Putamen (tissue), 1 donor: Measurements from ENCODE around the gene EML5.
A peak's percentile ranks its signal among the peaks of the same experiment; 100 is the strongest.
"Not testable (repeated sequence)": the region's sequence is repeated elsewhere in the genome, so short reads cannot be mapped to it uniquely, and the experiment has no call there.

Experiments
- DNase-seq: peaks from one replicate; pipeline ENCODE4 v3.0.0-alpha.2; 2016; ENCODE audit warnings: low spot score

The EML5 gene

DNA sequence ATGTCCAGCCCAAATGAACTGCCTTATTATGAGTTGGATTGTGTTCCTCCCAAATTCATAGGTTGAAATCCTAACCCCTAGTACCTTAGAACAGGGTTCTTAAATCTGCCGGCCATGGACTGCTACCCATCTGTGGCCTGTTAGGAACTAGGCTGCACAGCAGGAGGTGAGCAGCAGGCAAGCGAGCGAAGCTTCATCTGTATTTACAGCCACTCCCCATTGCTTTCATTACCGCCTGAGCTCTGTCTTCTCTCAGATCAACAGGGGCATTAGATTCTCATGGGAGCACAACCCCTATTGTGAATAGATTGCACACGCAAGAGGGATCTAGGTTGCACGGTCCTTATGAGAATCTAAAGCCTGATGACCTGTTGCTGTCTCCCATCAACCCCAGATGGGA is 9.8 kb upstream of the EML5 start:
- no peak for DNase-seq

DNA sequence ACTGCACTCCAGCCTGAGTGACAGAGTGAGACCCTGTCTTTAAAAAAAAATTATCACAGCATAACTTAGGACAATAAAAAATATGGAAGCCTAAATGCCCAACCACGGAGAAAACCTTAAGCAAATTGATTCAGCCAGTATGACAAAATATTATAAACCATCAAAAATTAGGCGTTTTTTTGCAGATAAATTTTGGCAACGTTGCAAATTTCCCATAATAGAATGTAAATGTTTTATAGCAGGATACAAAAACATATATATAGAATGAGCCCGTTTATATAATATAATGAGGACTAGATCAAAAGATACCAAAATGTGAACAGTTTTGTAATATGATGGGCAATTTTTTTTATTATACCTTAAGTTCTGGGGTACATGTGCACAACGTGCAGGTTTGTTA is 6.8 kb upstream of the EML5 start:
- DNase-seq, result no peak

DNA sequence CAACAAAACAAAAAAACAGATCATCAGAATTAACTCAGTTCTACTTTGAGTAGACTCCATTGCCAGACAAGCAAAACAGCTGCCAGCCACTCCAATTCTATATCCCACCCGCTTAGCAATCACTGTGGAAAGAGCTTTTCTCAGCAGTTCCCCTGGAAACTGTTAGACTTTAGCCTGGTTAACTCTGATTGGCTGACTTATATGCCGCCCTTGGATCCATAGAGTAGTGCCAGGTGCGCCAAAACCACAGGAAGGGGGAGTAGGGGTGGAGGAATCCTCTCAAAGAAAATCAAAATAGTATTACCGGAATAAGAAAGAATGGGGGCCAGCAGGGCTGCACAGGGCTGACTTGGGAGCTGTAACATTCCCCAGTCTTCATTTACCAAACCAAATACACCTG is 5.4 kb upstream of the EML5 start:
- no peak for DNase-seq

- peak; percentile 30 for DNase-seq
These were observed 489 bp upstream of the EML5 start for GRCh38 chr14:88793259-88793625.

- DNase-seq, result peak; percentile 31
These were observed 902 bp downstream of the EML5 start for GRCh38 chr14:88791629-88792472.

DNA sequence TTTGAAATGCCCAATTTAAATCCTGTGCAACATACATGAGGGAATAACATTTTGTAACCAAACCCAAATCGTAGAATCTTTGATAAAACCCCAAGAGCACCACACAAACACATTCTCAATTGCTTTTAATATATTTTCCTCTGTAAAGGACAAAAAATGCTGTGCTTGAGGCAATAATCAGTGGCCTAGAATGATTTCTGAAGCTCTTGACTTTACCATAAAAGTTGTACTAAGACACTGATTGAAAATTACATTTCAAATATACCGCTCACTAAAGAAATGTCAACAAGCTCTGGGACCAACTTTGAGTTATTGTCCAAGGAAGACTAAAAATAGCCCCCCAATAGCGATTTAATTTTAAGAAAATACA is 1.5 kb downstream of the EML5 start:
- DNase-seq, result no peak

DNA sequence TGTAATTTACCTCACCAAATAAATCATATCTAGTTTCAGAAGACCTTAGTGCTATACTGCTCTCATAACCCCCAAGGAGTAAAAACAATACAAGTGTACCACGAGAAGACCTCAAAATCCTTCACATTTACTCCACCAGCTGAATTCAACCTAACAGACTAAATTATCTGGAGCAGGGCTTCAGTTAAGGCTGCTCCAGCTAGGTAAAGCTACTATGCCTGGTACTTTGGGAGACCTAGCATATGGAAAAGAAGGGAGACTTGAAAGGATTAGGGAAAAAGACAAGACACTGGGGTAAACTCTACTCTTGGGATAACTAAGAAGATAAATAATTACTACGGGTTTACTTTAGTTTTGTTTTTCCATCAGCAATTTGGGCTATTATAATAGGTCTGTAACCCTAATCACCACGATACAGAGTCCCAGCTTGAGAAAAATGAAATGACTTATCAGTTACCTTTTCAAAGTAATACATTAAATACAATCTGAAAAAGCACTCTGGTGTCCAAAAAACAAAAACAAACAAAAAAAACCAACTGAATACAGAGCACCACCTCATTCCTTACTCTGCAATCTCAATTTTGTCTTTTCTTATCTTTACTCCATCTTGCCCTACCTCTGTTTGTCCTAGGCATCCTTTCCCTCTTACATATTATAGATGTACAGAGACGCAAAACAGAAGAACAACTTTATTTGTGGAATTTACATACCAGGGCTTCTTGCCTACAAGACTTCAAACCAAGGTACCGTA is 2.1 kb downstream of the EML5 start:
- no peak for DNase-seq

DNA sequence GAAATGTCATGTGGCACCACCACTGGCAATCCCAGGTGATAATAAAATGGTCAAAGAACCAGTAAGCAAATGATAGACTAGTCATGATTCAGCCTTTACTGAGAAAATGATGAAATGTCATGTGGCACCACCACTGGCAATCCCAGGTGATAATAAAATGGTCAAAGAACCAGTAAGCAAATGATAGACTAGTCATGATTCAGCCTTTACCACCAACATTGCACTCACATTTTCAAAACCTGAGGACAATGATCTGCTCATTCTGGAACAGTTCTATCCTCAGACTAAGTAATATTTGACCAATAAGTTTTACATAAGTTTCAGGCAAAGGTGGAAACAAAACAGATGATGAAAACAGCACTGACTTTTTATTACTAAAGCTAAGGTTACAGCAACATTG is 3.2 kb downstream of the EML5 start:
- DNase-seq, result not testable (repeated sequence)

DNA sequence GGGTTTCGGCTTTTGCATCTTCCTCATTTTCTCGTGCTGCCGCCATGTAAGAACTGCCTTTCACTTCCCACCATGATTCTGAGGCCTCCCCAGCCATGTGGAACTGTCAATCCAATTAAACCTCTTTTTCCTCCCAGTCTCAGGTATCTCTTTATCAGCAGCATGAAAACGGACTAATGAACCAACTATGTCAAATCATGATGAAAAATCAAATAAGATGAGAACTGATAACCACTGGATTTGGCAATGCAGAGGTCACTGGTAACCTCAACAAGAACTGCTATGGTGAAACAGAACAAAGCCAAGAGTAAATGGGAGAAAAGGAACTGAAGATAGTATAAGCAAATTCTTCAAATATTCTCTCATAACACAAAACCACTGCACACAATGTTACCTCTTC is 6.0 kb downstream of the EML5 start:
- no peak for DNase-seq

GRCh38 chr14:88785911-88786310 is 6.8 kb downstream of the EML5 start:
- no peak for DNase-seq

- DNase-seq, result no peak
These were observed 17.2 kb downstream of the EML5 start for GRCh38 chr14:88775532-88775931.

GRCh38 chr14:88770736-88771135 is 22.0 kb downstream of the EML5 start:
- DNase-seq, result no peak

GRCh38 chr14:88765130-88765529 is 27.6 kb downstream of the EML5 start:
- DNase-seq, result no peak

DNA sequence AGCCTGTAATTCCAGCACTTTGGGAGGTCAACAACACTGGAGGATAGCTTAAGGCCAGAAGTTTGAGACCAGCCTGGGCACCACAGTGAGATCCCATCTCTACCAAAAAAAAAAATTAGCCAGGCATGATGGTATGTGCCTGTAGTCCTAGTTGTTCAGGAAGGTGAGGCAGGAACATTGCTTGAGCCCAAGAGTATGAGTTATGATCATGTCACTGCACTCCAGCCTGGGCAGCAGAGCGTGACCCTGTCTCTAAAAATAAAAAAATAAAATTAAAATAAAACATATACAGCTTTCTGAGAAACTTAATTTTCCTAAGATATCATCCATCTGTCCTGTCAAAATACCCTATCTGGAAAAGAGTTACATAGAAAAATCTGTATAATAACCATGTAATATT is 38.9 kb downstream of the EML5 start:
- no peak for DNase-seq

- no peak for DNase-seq
These were observed 41.8 kb downstream of the EML5 start for GRCh38 chr14:88750945-88751344.

GRCh38 chr14:88750413-88750812 is 42.3 kb downstream of the EML5 start:
- no peak for DNase-seq

GRCh38 chr14:88749139-88749538 is 43.6 kb downstream of the EML5 start:
- DNase-seq, result no peak

- DNase-seq, result no peak
These were observed 44.5 kb downstream of the EML5 start for GRCh38 chr14:88748288-88748687.

- no peak for DNase-seq
These were observed 46.7 kb downstream of the EML5 start for GRCh38 chr14:88746052-88746451.

- DNase-seq, result no peak
These were observed 55.5 kb downstream of the EML5 start for GRCh38 chr14:88737245-88737644.

- no peak for DNase-seq
These were observed 59.6 kb downstream of the EML5 start for GRCh38 chr14:88733121-88733520.

GRCh38 chr14:88729159-88729558 is 63.6 kb downstream of the EML5 start:
- DNase-seq, result no peak

GRCh38 chr14:88727057-88727456 is 65.7 kb downstream of the EML5 start:
- no peak for DNase-seq

DNA sequence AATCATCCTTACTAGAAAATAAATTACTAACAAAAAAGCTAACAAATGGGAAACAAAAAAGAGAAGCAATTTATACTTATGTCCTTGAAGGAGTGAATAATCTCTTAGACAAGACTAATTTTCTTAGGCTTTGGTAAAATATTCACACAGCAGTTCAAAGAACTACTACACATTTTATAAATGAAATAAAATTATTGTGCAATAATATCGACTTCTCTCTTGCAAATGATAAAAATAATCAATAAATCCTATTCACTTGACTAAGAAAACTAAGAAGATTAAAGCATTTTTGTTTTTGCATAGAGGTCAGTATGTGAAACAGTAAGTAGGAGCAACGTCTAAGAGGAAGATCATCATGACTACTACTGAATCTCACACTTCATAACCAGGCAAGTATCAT is 82.0 kb downstream of the EML5 start:
- DNase-seq, result no peak
